ENCODE results near the gene GSG1L.

The GSG1L gene

GRCh38 chr16:27739606-27740357 is 323.7 kb downstream of the GSG1L start:
- Histone ChIP-seq H3K9me3 (ENCODE audit: severe bottlenecking) (no peaks in the 10 kb centered on the region), H3K36me3 (peaks cover 99% of the 10 kb centered on the region), H3K27ac (no peak overlapping the region), H3K4me3 (ENCODE audit: low read depth, low read length) (no peak overlapping the region), H3K27me3 (ENCODE audit: insufficient read depth, low read depth, severe bottlenecking) (no peaks in the 10 kb centered on the region)
- no peak for TF ChIP-seq CTCF (IDR thresholded peaks at IDR 0.05; ENCODE audit: low read depth, low read length)
- DNase-seq: no peak

GRCh38 chr16:27738596-27738995 is 324.9 kb downstream of the GSG1L start:
- DNase-seq: no peak
- no peaks in the 10 kb centered on the region for H3K27me3 ChIP-seq (ENCODE audit: insufficient read depth, low read depth, severe bottlenecking)
- H3K4me3 ChIP-seq (ENCODE audit: low read depth, low read length): no peak overlapping the region
- no peaks in the 10 kb centered on the region for H3K9me3 ChIP-seq (ENCODE audit: severe bottlenecking)
- H3K27ac ChIP-seq: no peak overlapping the region
- no peak for TF ChIP-seq CTCF (IDR thresholded peaks at IDR 0.05; ENCODE audit: low read depth, low read length)
- H3K36me3 ChIP-seq: peaks cover 94% of the 10 kb centered on the region
